Upper lobe of right lung (tissue), 1 donor: Measurements from ENCODE around the gene GAST. TPM values are rescaled to one million over a fixed set of nuclear protein-coding genes. Genes with fewer than 3 reads are reported as not detected.
A peak's percentile ranks its signal among the peaks of the same experiment; 100 is the strongest.

Experiments
- ATAC-seq: fragments of 200-7000 bp; cut with Tn5 transposase; one replicate; pipeline ENCODE4 v1.9.1; 2020; ENCODE audit warnings: mild to moderate bottlenecking, moderate library complexity
- DNase-seq: peaks from one replicate; pipeline ENCODE4 v3.0.0-alpha.2; 2020
- H3K27ac ChIP-seq: fragments of 200-600 bp; one replicate; pipeline ENCODE4 v1.8.0; 2022
- H3K27me3 ChIP-seq: fragments of 200-600 bp; one replicate; pipeline ENCODE4 v1.8.0; 2022; ENCODE audit warnings: mild to moderate bottlenecking
- H3K36me3 ChIP-seq: fragments of 200-600 bp; one replicate; pipeline ENCODE4 v1.8.0; 2022
- H3K4me1 ChIP-seq: fragments of 200-600 bp; one replicate; pipeline ENCODE4 v1.8.0; 2022
- H3K4me3 ChIP-seq: fragments of 200-600 bp; one replicate; pipeline ENCODE4 v1.8.0; 2022; ENCODE audit warnings: mild to moderate bottlenecking
- H3K9me3 ChIP-seq: fragments of 200-600 bp; one replicate; pipeline ENCODE4 v1.8.0; 2022
- CTCF ChIP-seq: fragments of 200-600 bp; IDR thresholded peaks from one replicate; pipeline ENCODE4 v1.8.0; 2022; ENCODE audit warnings: antibody characterized with exemption
- intact Hi-C: fragments of 100-400 bp; cut with DNase I; formaldehyde crosslinking; loops from one replicate; pipeline ENCODE4 v1.11.0; 2022
- long read RNA-seq: library from polyadenylated mRNA; unstranded; transcript quantifications from one replicate; pipeline ENCODE4 v2.0.0, GENCODE V29; 2021
- total RNA-seq: library from RNA; stranded (reverse); fragmentation: NEBNext Ultra II Directional; extraction: Animal tissue kit (Norgen Biotek cat#: 25700); gene quantifications from one replicate; pipeline ENCODE4 v1.2.1, GENCODE V29; 2021
- donor health status: DM: no; HTN: yes; CAD: no; lungs with severe emphysema.

Gene GAST, protein sequence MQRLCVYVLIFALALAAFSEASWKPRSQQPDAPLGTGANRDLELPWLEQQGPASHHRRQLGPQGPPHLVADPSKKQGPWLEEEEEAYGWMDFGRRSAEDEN
- not detected for total RNA-seq
- long read RNA-seq: 0 reads

DNA sequence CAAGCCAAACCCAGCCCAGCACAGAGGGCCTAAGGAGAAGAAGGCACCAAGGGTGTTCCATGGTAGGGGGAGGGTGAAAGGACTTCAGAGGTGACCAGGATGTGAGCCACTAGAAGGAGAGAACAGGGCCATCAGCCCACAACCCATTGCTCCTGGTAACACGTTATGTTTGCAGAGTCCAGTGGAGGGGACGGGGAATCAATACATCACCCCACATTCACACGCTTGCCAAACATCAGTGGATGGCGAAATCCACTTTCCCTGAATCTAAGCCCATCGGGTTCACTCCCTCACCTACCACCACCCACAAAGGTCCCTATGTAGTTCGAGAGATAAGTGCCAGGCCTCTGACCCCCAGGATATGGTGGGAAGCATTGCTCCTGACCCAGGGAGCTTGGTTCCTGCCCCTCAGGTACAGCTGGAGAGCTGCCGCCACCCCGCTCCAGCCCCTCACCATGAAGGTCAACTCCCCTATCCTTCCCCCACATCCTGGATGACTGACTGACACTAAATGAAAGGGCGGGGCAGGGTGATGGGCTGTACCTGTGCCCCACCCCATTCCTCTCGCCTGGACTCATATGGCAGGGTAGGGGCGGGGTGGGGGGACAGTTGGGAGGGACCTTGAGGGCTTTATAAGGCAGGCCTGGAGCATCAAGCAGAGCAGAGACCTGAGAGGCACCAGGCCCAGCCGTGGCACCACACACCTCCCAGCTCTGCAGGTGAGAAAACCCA is at the start of gene GAST:
Gene GAST, plus strand, starts transcription at position 663 of the 732 bp plus-strand sequence. CDS start 3,106 bp downstream, outside the sequence.
- H3K9me3 ChIP-seq: no peaks in the 10 kb centered on the region
- intact Hi-C loops: no loop called here
- no peak within 1 kb of the TSS for H3K4me3 ChIP-seq
- H3K36me3 ChIP-seq: no peaks in the 10 kb centered on the region
- TF ChIP-seq CTCF: no peak
- H3K4me1 ChIP-seq: no peaks in the 10 kb centered on the region
- DNase-seq (no peak), ATAC-seq (peak; percentile 18)
- H3K27ac ChIP-seq: no peak within 1 kb of the TSS
- H3K27me3 ChIP-seq: no peaks in the 10 kb centered on the region

DNA sequence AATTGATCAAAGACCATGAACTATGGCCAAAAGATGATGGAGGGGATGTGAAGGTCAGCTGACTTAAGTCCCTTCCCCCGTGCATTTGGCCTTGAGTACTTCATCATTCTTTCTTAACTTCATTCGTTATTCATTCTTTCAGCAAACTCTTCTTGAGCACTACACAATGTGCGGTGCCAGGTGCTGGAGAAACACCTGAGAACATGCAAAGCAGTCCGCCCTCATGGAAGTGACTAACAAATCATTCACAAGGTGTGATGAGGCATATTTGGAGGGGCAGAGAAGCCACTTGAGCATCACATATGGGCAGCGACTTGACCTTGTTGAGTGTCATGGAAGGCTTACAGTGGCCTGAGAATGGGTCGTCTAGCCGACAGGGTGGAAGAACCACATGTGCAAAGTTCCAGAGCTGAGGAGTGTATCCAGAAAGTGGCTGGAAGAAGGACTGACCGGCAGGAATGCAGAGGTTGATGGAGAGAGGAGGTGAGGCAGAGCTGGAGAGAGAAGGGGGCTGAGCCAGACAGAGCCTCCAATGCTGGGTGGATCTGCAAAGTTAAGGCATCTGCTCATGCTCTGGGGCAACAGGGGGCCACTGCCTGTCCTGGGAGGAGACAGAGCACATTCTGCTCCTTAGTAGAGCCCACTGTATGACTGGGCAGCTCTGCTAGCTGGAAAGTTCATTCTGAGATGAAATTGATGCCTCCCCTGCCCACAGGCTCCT is 48.5 kb upstream of the GAST start:
- ATAC-seq (no peak), DNase-seq (no peak)
- Histone ChIP-seq H3K4me1 (peaks cover 24% of the 10 kb centered on the region), H3K9me3 (no peaks in the 10 kb centered on the region), H3K27ac (no peak overlapping the region), H3K4me3 (no peak overlapping the region), H3K27me3 (no peaks in the 10 kb centered on the region), H3K36me3 (no peaks in the 10 kb centered on the region)
- intact Hi-C loops: no loop called here
- TF ChIP-seq CTCF: no peak

DNA sequence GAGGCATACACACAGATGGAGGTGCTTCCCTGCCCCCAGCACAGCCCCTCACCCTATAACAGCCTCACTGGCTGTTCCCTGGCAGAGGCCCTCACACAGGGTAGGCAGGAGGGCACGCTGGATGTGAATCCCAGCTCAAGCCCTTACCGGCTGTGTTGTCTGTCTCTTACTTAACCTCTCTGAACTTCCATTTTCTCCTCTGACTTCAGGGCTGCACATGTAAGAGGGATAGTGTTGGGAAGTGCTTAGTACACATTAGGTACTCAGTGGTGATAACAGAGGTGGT is 48.0 kb upstream of the GAST start:
- DNase-seq: no peak
- Histone ChIP-seq H3K27me3 (no peaks in the 10 kb centered on the region), H3K4me1 (peaks cover 24% of the 10 kb centered on the region), H3K4me3 (no peak overlapping the region), H3K27ac (no peak overlapping the region), H3K36me3 (no peaks in the 10 kb centered on the region), H3K9me3 (no peaks in the 10 kb centered on the region)
- no peak for ATAC-seq
- no peak for TF ChIP-seq CTCF
- intact Hi-C loops: no loop called here

DNA sequence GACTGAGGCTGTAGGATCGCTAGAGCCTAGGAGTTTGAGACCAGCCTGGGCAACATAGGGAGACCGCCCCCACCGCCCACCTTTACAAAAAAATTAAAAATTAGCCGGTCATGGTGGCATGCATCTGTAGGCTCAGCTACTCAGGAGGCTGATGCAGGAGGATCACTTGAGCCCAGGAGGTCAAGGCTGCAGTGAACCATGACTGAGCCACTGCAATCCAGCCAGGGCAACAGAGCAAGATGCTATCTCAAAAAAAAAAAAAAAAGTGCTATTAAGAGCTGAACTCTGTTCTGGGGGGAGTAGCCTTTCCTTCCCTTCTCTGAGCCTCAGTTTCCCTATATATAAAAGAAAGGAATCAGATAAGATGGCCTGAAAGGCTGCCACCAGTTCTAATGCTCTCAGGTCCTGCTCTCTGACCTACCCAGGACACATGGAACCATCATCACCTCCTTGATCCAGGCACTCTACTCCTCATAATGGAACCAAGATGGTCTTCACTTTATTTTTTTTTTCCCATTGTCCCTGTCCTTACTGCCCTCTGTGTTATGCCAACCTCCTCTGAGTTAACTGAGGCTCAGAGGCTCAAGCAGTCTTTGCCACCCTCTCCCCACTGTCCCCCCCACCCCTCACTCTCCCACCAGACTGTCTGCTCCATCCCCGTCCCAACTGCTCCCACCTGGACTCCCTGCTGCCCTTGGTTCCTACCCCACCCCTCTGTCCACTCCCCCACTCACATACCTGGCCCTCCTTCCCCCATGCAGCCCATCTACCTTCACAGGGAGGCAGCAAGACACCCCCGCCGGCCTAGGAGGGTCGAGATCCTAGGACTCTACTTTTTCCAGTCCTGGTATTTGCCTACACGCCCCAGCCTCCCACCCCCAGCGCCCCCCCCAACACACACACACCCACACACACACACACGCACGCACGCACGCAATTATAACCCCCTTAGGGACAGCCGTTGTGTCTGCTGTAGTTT is 47.3 kb upstream of the GAST start:
- Histone ChIP-seq H3K4me3 (peak overlapping the region; percentile 56), H3K4me1 (peaks cover 24% of the 10 kb centered on the region), H3K36me3 (no peaks in the 10 kb centered on the region), H3K27me3 (no peaks in the 10 kb centered on the region), H3K9me3 (no peaks in the 10 kb centered on the region), H3K27ac (no peak overlapping the region)
- ATAC-seq (no peak), DNase-seq (no peak)
- TF ChIP-seq CTCF: no peak
- intact Hi-C loops: no loop called here

GRCh38 chr17:41665566-41666236 is 46.4 kb upstream of the GAST start:
- peak overlapping the region; percentile 86 for H3K27ac ChIP-seq
- intact Hi-C loops: no loop called here
- peak; percentile 96 for TF ChIP-seq CTCF

More at GRCh38 chr17:41665566-41666236, 46.4 kb upstream of the GAST start:
- DNase-seq (peak; percentile 96), ATAC-seq (peak; percentile 92)
- H3K9me3 ChIP-seq: no peaks in the 10 kb centered on the region
- no peaks in the 10 kb centered on the region for H3K36me3 ChIP-seq
- peak overlapping the region; percentile 56 for H3K4me3 ChIP-seq
- no peaks in the 10 kb centered on the region for H3K27me3 ChIP-seq
- peaks cover 24% of the 10 kb centered on the region for H3K4me1 ChIP-seq
